IMR-90 (cell line): Measurements from ENCODE around the gene ENTPD1.

Source experiments
- BHLHE40 ChIP-seq: fragments of 150-350 bp; IDR thresholded peaks from 2 replicates; pipeline ENCODE4 v1.6.1; 2016; ENCODE audit warnings: mild to moderate bottlenecking, low read depth, low read length
- MXI1 ChIP-seq: IDR thresholded peaks from 2 replicates; pipeline ENCODE4 v1.6.1; 2012; ENCODE audit warnings: low read depth, mild to moderate bottlenecking, low read length, moderate library complexity, borderline replicate concordance
- POLR2A ChIP-seq: IDR thresholded peaks from 2 replicates; pipeline ENCODE4 v1.6.1; 2012; ENCODE audit warnings: mild to moderate bottlenecking, low read depth, low read length
- RFX5 ChIP-seq: IDR thresholded peaks from 2 replicates; pipeline ENCODE4 v1.8.0; 2012; ENCODE audit warnings: low read depth, mild to moderate bottlenecking, low read length, moderate library complexity
- SMC3 ChIP-seq: fragments of 150-350 bp; IDR thresholded peaks from 2 replicates; pipeline ENCODE4 v1.6.1; 2016; ENCODE audit warnings: low read depth, mild to moderate bottlenecking, antibody characterized with exemption, low read length, moderate library complexity
- TF ChIP-seq, protein P1 (sequence below): conservative IDR thresholded peaks from 2 replicates; pipeline ENCODE4 v1.5.1; 2012; ENCODE audit warnings: mild to moderate bottlenecking, low read depth, low read length, improper control_type of control experiment
- TF ChIP-seq, protein P2 (sequence below): fragments of 150-350 bp; IDR thresholded peaks from 2 replicates; pipeline ENCODE4 v1.6.1; 2016; ENCODE audit warnings: low read depth, mild to moderate bottlenecking, low read length, moderate library complexity, borderline replicate concordance

DNA sequence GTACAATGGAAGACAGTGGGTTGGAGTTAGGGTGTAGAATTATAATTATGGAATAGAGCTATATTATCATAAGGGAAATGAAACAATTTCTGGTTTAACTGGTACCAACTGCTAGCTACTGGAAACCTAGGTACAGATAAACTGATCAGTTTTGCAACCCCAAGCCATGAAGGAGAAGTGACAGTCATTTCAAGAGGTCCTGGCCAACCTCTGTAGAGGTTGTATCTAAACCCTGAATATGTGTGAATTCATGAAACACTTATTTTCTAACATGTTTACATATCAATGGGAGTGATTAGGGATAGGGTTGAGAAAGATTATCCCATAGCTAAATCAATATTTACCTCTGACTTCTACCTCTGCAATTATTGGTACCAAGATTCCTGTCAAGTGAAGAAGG lies 121.9 kb downstream of the ENTPD1 start:
- TF ChIP-seq, protein P1, sequence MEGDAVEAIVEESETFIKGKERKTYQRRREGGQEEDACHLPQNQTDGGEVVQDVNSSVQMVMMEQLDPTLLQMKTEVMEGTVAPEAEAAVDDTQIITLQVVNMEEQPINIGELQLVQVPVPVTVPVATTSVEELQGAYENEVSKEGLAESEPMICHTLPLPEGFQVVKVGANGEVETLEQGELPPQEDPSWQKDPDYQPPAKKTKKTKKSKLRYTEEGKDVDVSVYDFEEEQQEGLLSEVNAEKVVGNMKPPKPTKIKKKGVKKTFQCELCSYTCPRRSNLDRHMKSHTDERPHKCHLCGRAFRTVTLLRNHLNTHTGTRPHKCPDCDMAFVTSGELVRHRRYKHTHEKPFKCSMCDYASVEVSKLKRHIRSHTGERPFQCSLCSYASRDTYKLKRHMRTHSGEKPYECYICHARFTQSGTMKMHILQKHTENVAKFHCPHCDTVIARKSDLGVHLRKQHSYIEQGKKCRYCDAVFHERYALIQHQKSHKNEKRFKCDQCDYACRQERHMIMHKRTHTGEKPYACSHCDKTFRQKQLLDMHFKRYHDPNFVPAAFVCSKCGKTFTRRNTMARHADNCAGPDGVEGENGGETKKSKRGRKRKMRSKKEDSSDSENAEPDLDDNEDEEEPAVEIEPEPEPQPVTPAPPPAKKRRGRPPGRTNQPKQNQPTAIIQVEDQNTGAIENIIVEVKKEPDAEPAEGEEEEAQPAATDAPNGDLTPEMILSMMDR, result no peak
- TF ChIP-seq POLR2A (no peak), RFX5 (no peak), SMC3 (no peak), MXI1 (no peak), BHLHE40 (no peak)
- TF ChIP-seq, protein P2, sequence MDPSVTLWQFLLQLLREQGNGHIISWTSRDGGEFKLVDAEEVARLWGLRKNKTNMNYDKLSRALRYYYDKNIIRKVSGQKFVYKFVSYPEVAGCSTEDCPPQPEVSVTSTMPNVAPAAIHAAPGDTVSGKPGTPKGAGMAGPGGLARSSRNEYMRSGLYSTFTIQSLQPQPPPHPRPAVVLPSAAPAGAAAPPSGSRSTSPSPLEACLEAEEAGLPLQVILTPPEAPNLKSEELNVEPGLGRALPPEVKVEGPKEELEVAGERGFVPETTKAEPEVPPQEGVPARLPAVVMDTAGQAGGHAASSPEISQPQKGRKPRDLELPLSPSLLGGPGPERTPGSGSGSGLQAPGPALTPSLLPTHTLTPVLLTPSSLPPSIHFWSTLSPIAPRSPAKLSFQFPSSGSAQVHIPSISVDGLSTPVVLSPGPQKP, result no peak
